NCI-H1436 (cell line): Measurements from ENCODE around the gene ANP32D.
"Not testable (repeated sequence)": the region's sequence is repeated elsewhere in the genome, so short reads cannot be mapped to it uniquely, and the experiment has no call there.

Source experiments
- DNase-seq: peaks from one replicate; lab custom pipeline; 2025; lab: John Stamatoyannopoulos, UW

The ANP32D gene

GRCh38 chr12:48506836-48507235 lies 34.5 kb downstream of the ANP32D start:
- DNase-seq = not testable (repeated sequence)

GRCh38 chr12:48508987-48509386 lies 36.6 kb downstream of the ANP32D start:
- no peak for DNase-seq

GRCh38 chr12:48510111-48510510 lies 37.8 kb downstream of the ANP32D start:
- DNase-seq = no peak

- DNase-seq = no peak
Observed at GRCh38 chr12:48512855-48513254, 40.5 kb downstream of the ANP32D start.

- no peak for DNase-seq
Observed at GRCh38 chr12:48514728-48515127, 42.4 kb downstream of the ANP32D start.

GRCh38 chr12:48520381-48520780 lies 48.0 kb downstream of the ANP32D start:
- DNase-seq = not testable (repeated sequence)
